GM21381 (cell line): Measurements from ENCODE around the gene MYD88.

Experiments used
- ATAC-seq: cut with Tn5 transposase; IDR thresholded peaks from one replicate; pipeline ENCODE4 v1.9.1; 2021; ENCODE audit warnings: mild to moderate bottlenecking, moderate library complexity; ENCODE audit not compliant: unreplicated experiment

MYD88 gene

DNA sequence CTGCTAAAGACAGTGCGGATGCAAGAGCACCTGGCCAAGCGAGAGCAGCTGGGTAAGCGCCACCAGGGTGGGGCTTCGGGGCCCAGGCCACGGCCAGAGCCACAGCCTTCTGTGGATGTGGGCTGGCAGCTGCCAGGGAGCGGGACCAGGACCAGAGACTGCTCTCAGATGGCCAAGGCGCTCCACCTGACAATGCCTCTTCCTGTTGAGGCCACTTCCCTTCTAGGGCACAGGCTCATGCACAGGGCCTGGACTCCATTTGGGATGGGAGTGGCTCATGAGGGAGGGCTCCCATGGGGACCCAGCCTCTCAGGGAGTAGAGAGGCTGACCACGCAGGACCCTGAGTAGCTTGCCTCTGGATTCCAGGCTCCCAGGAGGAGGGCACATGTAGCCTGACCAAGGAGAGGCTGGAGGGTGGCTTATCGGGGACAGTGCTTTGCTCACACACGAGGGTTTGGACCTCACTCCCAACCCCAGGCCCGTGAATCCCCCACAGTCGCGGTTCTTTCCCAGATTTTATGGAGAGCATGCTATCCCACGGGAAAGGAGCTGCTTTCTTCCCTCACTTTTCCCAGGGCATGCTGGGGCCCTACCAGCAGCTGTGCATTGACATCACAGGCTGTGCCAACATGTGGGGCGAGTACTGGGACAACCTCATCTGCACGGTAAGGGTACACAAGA lies 26.6 kb upstream of the MYD88 start:
- ATAC-seq, result no peak

DNA sequence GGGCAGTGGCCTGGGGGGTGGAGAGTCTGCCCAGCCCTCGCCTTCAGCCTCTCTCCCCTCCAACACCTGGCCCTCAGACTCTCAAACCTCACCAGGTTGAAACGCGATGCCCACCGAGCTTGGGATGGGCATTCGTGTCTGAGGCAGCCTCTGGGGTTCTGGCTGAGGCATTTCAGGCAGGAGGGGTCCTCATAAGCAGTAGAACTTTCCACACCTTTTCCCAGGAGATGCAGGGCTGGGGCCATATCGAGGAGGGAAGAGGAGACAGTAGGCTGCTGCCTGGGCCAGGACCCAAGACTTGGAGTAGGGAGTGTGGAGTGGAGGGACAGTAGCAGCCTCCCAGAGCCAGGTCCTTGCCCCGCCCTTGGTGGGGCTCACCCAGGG lies 26.1 kb upstream of the MYD88 start:
- no peak for ATAC-seq

GRCh38 chr3:38114052-38114874 lies 24.2 kb upstream of the MYD88 start:
- no peak for ATAC-seq

DNA sequence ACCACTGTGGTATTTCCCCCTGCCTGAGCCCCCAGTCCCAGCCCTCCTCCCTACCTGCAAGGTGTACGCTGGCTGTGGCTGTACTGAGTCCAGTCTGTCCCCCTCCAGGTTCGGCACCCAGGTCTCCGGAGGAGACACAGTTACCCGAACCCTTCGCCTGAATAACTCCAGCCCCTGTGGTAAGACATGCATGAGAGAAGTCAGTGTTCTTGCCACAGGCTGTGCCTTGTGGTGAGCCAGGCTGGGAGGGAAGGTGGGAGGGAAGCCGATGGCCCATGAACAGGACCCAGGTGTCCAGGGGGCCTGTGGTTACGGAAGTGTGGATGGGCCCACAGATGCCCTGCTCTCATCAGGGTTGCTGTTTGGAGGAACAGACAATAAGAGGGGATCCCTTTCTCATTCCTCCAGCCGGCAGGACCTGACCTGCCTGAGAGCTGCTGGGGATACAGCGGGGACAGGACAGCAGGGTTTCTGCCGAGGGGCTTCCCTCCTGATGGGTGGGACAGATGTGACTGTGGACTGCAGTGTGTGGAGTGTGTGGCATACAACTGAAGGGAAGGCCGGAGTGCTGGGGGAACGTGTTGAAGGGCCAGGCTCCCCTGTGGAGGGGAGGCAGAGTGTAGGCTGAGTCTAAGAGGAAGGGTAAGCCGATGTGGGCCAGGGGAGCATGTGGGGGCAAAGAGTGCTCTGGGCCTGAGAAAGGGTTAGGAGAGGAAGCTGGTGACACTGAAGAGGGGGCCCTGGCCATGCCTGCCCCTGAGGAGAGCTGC lies 23.4 kb upstream of the MYD88 start:
- ATAC-seq, result no peak

GRCh38 chr3:38115645-38116427 lies 22.6 kb upstream of the MYD88 start:
- ATAC-seq, result no peak

- no peak for ATAC-seq
Measured at GRCh38 chr3:38116471-38117162, 21.8 kb upstream of the MYD88 start.

GRCh38 chr3:38117163-38117716 lies 21.2 kb upstream of the MYD88 start:
- ATAC-seq, result no peak

DNA sequence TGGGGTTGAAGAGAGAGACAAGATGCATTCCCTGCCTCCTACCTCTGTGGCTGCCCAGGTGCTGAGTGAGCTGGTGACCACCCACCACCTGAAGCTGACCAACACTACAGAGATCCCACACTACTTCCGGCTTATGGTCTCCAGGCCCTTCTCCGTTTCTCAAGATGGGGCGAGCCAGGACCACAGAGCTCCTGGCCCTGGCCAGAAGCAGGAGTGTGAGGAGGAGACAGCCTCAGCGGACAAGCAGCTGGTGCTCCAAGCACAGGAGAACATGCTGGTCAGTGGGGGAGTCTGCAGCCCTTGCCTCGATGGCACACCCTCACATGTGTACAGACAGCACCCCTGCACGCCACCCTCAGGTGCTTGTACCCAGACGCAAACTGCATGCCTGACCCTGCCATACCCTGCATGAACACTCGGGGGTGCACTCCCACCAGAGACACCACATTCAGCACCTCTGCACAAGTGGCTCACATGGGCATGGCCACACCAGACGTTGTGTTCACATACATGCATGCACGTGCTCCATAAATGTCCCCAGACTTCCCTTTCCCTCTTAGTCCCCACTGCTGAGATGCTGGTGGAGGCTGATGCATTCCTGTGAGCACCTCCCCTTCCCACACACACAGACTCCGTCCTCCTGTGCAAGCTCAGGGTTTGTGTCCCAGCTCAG lies 20.6 kb upstream of the MYD88 start:
- ATAC-seq, result peak; percentile 74

DNA sequence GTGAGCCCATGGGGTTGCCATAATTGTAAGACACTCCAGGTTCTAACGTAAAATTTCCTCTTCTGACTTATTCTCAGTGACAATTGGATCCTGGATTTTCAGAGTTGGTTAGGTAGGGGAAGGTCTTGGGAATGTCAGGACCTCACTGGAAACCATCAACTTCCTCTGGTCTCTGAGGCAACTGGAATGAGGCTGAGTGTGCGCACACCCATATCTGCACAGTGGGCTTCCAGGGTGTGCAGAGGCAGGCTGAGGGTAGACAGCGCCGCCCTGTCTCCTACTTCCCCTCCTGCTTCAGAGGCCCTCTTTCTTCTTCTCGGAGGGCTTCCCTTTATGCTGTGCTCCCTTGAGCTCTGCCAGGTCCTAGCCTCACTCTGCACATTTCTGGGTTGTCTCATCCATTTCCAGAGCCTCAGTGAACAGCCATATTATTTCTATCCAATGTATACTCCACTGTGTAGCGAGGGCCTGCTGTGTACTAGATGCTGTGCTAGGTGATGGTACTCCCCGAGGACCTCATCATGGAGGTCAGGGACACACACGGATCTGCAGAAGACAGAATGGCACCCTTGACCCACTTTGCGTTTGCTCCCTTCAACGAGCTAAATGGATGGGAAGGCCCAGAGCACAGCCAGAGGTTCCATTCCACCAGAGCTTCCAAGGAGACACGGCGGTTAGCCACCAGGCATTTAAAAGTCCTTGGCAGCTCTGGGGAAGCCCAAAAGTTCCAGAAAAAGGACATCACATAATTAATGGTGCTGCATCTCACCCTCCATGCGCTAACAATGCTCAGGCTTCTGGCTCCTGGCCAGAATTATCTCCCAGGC lies 19.8 kb upstream of the MYD88 start:
- ATAC-seq, result no peak

GRCh38 chr3:38119248-38119544 lies 19.3 kb upstream of the MYD88 start:
- ATAC-seq, result no peak

DNA sequence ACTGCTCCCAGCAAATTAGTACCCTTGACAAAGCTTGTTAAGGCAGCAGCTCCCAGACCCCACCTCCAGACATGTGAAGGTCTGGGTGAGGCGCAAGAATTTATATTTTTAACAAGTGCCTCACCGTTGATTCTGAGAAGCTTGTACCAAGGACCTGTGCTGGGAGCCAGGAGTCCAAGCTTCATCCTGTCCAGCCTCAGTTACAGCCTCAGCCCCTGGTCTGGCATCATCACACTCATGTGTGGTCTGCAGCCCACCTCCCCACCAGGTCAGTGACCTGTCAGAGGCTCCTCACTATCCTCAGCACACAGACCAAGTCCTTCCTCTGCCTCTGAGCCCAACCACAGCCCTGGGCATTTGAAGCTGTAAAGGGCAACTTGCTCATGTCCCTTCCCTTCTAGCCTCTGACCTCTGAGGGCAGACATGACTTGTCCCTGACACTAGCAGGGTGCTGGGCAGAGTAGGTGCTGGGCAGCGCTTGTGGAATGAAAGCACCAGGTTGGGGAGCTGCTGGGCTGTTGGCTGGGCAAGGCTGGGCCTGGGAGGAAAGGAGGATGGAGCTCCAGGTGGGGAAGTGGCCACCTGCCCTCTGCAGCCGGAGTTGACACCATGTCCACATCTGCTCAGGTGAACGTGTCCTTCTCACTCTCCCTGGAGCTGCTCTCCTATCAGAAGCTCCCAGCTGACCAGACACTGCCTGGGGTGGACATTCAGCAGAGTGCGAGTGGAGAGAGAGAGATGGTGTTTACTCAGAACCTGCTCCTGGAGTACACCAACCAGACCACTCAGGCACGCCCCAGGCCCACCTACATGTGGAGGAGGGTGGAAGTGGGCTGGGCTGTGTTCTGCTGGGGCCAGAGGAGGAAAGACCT lies 18.4 kb upstream of the MYD88 start:
- no peak for ATAC-seq

- ATAC-seq, result no peak
Measured at GRCh38 chr3:38120693-38121450, 17.6 kb upstream of the MYD88 start.

- no peak for ATAC-seq
Measured at GRCh38 chr3:38121451-38121831, 17.0 kb upstream of the MYD88 start.

DNA sequence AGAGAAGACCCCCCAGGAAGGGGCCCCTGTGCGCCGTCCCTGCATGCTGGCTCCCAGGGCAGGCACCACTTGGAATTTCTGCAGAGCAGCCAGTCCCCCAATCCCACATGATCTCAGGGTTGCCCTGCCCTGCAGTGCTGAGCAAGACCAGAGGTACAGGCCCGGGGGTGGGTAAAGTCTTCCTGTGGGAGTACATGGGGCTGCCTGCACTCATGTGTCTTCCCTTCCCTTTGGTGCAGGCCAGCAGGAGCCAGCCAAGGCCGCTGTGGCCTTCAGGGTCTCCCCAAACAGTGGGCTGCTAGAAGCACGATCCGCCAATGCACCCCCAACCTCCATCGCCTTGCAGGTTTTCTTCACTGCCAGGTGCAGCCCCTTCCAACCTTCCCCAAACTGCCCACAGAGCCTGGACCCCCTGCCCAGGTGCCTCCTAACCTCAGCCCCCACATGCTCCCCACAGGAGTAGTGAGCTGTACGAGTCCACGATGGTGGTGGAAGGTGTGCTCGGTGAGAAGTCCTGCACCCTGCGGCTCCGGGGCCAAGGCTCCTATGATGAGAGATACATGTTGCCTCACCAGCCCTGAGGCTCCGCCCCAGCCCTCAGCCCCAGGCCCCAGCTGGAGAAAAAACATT lies 16.5 kb upstream of the MYD88 start:
- no peak for ATAC-seq

GRCh38 chr3:38122712-38123290 lies 15.7 kb upstream of the MYD88 start:
- no peak for ATAC-seq

- ATAC-seq, result no peak
Measured at GRCh38 chr3:38124324-38125122, 13.9 kb upstream of the MYD88 start.
